K562 (cell line): ENCODE measurements around the gene SLC25A45. TPM values are rescaled to one million over a fixed set of nuclear protein-coding genes. Genes with fewer than 3 reads are reported as not detected.

Experiments
- CHD7 ChIP-seq: fragments of 200-600 bp; sonication (generic); IDR thresholded peaks from one replicate; pipeline ENCODE4 v1.6.1; 2012; ENCODE audit warnings: mild to moderate bottlenecking, low read depth, low read length, inconsistent platforms
- HEY1 ChIP-seq: fragments of 250-450 bp; sonication (Bioruptor Pico); IDR thresholded peaks from 2 replicates; pipeline ENCODE4 v1.5.0; 2020; ENCODE audit warnings: mild to moderate bottlenecking, moderate library complexity, borderline replicate concordance
- MCM2 ChIP-seq: fragments of 450-650 bp; IDR thresholded peaks from 2 replicates; pipeline ENCODE4 v1.6.1; 2017; ENCODE audit warnings: low read depth, mild to moderate bottlenecking
- MCM7 ChIP-seq, 2 experiments: fragments of 450-650 bp; IDR thresholded peaks; 2 replicates each; pipeline ENCODE4 v1.6.1; 2016 to 2018
- MLLT1 ChIP-seq, 2 experiments: fragments of 450-650 bp; IDR thresholded peaks; 2 replicates each; pipeline ENCODE4 v1.6.1; 2016
- NFIX ChIP-seq: fragments of 250-450 bp; sonication (Bioruptor Pico); IDR thresholded peaks from 2 replicates; pipeline ENCODE4 v1.4.0; 2020; ENCODE audit warnings: low read depth, mild to moderate bottlenecking, moderate library complexity
- NR2F6 ChIP-seq: fragments of 450-650 bp; formaldehyde crosslinking; IDR thresholded peaks from 2 replicates; pipeline ENCODE4 v1.4.0; 2020; ENCODE audit warnings: mild to moderate bottlenecking
- POU5F1 ChIP-seq: fragments of 150-350 bp; IDR thresholded peaks from 2 replicates; pipeline ENCODE4 v1.6.1; 2014; ENCODE audit warnings: borderline replicate concordance, low read length, low read depth, mild to moderate bottlenecking; ENCODE audit not compliant: partially characterized antibody
- TCF7 ChIP-seq: sonication (generic); IDR thresholded peaks from 2 replicates; pipeline ENCODE4 v1.6.1; 2016; ENCODE audit warnings: antibody characterized with exemption, borderline replicate concordance
- ZNF134 ChIP-seq: fragments of 250-450 bp; sonication (Bioruptor Pico); conservative IDR thresholded peaks from 2 replicates; pipeline ENCODE4 v1.4.0; 2020
- ZNF274 ChIP-seq: IDR thresholded peaks from 2 replicates; pipeline ENCODE4 v1.6.1; 2011; ENCODE audit warnings: low read depth, mild to moderate bottlenecking, low read length, moderate library complexity, borderline replicate concordance
- ZNF445 ChIP-seq: fragments of 250-450 bp; sonication (Bioruptor Pico); IDR thresholded peaks from 2 replicates; pipeline ENCODE4 v1.4.0; 2020; ENCODE audit warnings: low read depth, mild to moderate bottlenecking, moderate library complexity
- ZNF707 ChIP-seq: fragments of 250-450 bp; sonication (Bioruptor Pico); conservative IDR thresholded peaks from 2 replicates; pipeline ENCODE4 v1.8.0; 2022; ENCODE audit warnings: inconsistent platforms, mild to moderate bottlenecking, moderate library complexity
- polyA plus RNA-seq, 8 experiments: library from polyadenylated mRNA; depleted of rRNA in 4 of 8; stranded (reverse) in 5 of 8; unstranded in 3 of 8; fragments of >200 nt; fragmentation: Nextera tagmentation in 2 of 8; fragmentation: Illumina TruSeq in 1 of 8; extraction: Ambion mirVana in 2 of 8; extraction: Trizol in 1 of 8; gene quantifications; 2 replicates each; pipeline versions ENCODE4 v1.2.1 to v1.2.3, GENCODE V29; 2011 to 2014; ENCODE audit warnings: inconsistent platforms in 1 of 8, missing spikeins in 1 of 8
- total RNA-seq, 7 experiments: library from RNA; depleted of rRNA in 6 of 7; stranded (reverse); fragments of >200 nt in 6 of 7; fragmentation: Illumina TruSeq in 2 of 7; extraction: Trizol in 2 of 7; gene quantifications; 2 replicates each; pipeline versions ENCODE4 v1.2.1 to v1.2.3, GENCODE V29; 2011 to 2021; ENCODE audit warnings: low replicate concordance in 1 of 7
- TF ChIP-seq, protein P1 (sequence below): fragments of 450-650 bp; IDR thresholded peaks from 2 replicates; pipeline ENCODE4 v1.6.1; 2016

SLC25A45 gene
- total and polyA plus RNA-seq, 9 of the 15 experiments (the other 6 are each of a cell fraction or from before 2014, with no cell fraction given): 0.15 to 2.3 (median 0.68) TPM

- TF ChIP-seq, protein P1, sequence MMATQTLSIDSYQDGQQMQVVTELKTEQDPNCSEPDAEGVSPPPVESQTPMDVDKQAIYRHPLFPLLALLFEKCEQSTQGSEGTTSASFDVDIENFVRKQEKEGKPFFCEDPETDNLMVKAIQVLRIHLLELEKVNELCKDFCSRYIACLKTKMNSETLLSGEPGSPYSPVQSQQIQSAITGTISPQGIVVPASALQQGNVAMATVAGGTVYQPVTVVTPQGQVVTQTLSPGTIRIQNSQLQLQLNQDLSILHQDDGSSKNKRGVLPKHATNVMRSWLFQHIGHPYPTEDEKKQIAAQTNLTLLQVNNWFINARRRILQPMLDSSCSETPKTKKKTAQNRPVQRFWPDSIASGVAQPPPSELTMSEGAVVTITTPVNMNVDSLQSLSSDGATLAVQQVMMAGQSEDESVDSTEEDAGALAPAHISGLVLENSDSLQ: no peak
- TF ChIP-seq ZNF274: no peak
- peak; percentile 58; the same call in 1 of the 2 replicates for TF ChIP-seq HEY1 (CRISPR knock-in tag)
- peak; percentile 69 to 78; a peak in 3 of 4 replicates for TF ChIP-seq MLLT1 (IDR thresholded peaks at IDR 0.05)
- TF ChIP-seq NR2F6 (CRISPR knock-in tag): peak; percentile 90
- no peak for TF ChIP-seq MCM7 (IDR thresholded peaks at IDR 0.05)
- no peak for TF ChIP-seq MCM2
- no peak for TF ChIP-seq CHD7
- no peak for TF ChIP-seq NFIX (CRISPR knock-in tag)
- TF ChIP-seq ZNF445 (CRISPR knock-in tag): peak; percentile 17; the same call in 1 of the 2 replicates
- 0 out of 2 replicates have a peak, but pooled peaks have one; percentile 32 for TF ChIP-seq ZNF134 (CRISPR knock-in tag)
- no peak for TF ChIP-seq TCF7
- no peak for TF ChIP-seq ZNF707
- TF ChIP-seq POU5F1: no peak
These were observed 45.5 kb upstream of the SLC25A45 start (continued) for GRCh38 chr11:65427691-65428577.
